DND-41 (cell line): ENCODE measurements around the gene EML1.
A peak's percentile ranks its signal among the peaks of the same experiment; 100 is the strongest.

Experiments
- ATAC-seq: fragments of 200-7000 bp; cut with Tn5 transposase; 3 replicates; pipeline ENCODE4 v1.9.1; 2021; ENCODE audit warnings: low read depth; ENCODE audit not compliant: insufficient read depth
- DNase-seq: peaks from one replicate; pipeline ENCODE4 v3.0.0-alpha.2; 2020
- H2AFZ ChIP-seq: 2 replicates; pipeline ENCODE4 v1.6.0; 2012; ENCODE audit warnings: low read depth, low read length
- H3K27ac ChIP-seq: 2 replicates; pipeline ENCODE4 v1.5.1; 2012; ENCODE audit warnings: low read length, inconsistent platforms
- H3K27me3 ChIP-seq: fragments of 200-600 bp; sonication (generic); 2 replicates; pipeline ENCODE4 v1.6.0; 2012; ENCODE audit warnings: low read length, mild to moderate bottlenecking, inconsistent platforms; ENCODE audit not compliant: insufficient read depth, poor library complexity
- H3K36me3 ChIP-seq: 2 replicates; pipeline ENCODE4 v1.5.1; 2012; ENCODE audit warnings: low read length, inconsistent platforms; ENCODE audit not compliant: insufficient read depth
- H3K4me1 ChIP-seq: 2 replicates; pipeline ENCODE4 v1.5.1; 2012; ENCODE audit warnings: mild to moderate bottlenecking, low read length; ENCODE audit not compliant: insufficient read depth
- H3K4me2 ChIP-seq: 2 replicates; pipeline ENCODE4 v1.6.0; 2012; ENCODE audit warnings: mild to moderate bottlenecking, moderate library complexity, low read length, inconsistent platforms; ENCODE audit not compliant: insufficient read depth
- H3K4me3 ChIP-seq, 2 experiments: fragments of 200-600 bp in 1 of 2; shearing (Covaris generic) in 1 of 2; 2 replicates each; pipeline ENCODE4 v1.5.1; 2012 to 2016; ENCODE audit warnings: inconsistent platforms in 2 of 2, low read length in 2 of 2, mild to moderate bottlenecking in 2 of 2, low read depth in 1 of 2, moderate library complexity in 1 of 2
- H3K79me2 ChIP-seq: 2 replicates; pipeline ENCODE4 v1.6.0; 2012; ENCODE audit warnings: low read length, inconsistent platforms; ENCODE audit not compliant: insufficient read depth
- H3K9ac ChIP-seq: 2 replicates; pipeline ENCODE4 v1.6.0; 2012; ENCODE audit warnings: low read depth, mild to moderate bottlenecking, inconsistent platforms, low read length, moderate library complexity
- H3K9me3 ChIP-seq: 2 replicates; pipeline ENCODE4 v1.5.1; 2012; ENCODE audit warnings: low read length, moderate library complexity, mild to moderate bottlenecking, inconsistent platforms; ENCODE audit not compliant: insufficient read depth, severe bottlenecking
- H4K20me1 ChIP-seq: 2 replicates; pipeline ENCODE4 v1.6.0; 2012; ENCODE audit warnings: low read length; ENCODE audit not compliant: insufficient read depth
- EZH2 ChIP-seq: IDR thresholded peaks from 3 replicates; pipeline ENCODE4 v1.6.1; 2012; ENCODE audit warnings: borderline replicate concordance, low read depth, mild to moderate bottlenecking, moderate library complexity, low read length, inconsistent platforms; ENCODE audit not compliant: severe bottlenecking
- TF ChIP-seq, protein P1 (sequence below): IDR thresholded peaks from 2 replicates; pipeline ENCODE4 v1.5.1; 2012; ENCODE audit warnings: borderline replicate concordance, low read length, moderate library complexity, mild to moderate bottlenecking; ENCODE audit not compliant: poor library complexity, severe bottlenecking; ENCODE audit errors: extremely low read depth

EML1 gene

DNA sequence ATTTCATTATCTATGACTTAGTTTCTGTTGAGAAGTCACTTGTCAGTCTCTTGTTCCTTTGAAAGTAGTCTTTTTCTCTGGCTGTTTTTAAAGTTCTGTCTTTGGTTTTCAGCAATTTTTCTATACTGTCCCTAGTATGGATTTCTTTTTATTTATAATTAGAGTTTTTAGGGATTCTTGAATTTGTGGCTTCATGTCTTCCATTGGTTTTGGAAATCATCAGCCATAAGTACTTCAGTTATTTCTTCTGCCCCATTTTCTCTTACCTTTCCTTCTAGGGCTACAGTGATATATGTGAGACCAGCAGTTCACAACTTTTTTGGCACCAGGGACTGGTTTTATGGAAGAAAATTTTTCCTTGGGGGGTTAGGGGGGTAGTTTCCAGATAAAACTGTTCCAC lies 182.0 kb downstream of the EML1 start:
- TF ChIP-seq EZH2 = no peak
- TF ChIP-seq, protein P1, sequence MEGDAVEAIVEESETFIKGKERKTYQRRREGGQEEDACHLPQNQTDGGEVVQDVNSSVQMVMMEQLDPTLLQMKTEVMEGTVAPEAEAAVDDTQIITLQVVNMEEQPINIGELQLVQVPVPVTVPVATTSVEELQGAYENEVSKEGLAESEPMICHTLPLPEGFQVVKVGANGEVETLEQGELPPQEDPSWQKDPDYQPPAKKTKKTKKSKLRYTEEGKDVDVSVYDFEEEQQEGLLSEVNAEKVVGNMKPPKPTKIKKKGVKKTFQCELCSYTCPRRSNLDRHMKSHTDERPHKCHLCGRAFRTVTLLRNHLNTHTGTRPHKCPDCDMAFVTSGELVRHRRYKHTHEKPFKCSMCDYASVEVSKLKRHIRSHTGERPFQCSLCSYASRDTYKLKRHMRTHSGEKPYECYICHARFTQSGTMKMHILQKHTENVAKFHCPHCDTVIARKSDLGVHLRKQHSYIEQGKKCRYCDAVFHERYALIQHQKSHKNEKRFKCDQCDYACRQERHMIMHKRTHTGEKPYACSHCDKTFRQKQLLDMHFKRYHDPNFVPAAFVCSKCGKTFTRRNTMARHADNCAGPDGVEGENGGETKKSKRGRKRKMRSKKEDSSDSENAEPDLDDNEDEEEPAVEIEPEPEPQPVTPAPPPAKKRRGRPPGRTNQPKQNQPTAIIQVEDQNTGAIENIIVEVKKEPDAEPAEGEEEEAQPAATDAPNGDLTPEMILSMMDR = no peak
- Histone ChIP-seq H3K4me3 (no peak overlapping the region), H3K36me3 (peaks cover 10% of the 10 kb centered on the region; the same call in 1 of the 2 replicates), H4K20me1 (peaks cover 39% of the 10 kb centered on the region; the same call in 1 of the 2 replicates), H3K9ac (no peak overlapping the region), H3K4me2 (peak overlapping the region; percentile 46), H3K27me3 (no peaks in the 10 kb centered on the region), H3K79me2 (peaks cover 82% of the 10 kb centered on the region), H3K9me3 (peaks cover 3% of the 10 kb centered on the region), H2AFZ (no peak overlapping the region), H3K27ac (no peak overlapping the region), H3K4me1 (peaks cover 42% of the 10 kb centered on the region)
- DNase-seq = no peak
- ATAC-seq = no peak

DNA sequence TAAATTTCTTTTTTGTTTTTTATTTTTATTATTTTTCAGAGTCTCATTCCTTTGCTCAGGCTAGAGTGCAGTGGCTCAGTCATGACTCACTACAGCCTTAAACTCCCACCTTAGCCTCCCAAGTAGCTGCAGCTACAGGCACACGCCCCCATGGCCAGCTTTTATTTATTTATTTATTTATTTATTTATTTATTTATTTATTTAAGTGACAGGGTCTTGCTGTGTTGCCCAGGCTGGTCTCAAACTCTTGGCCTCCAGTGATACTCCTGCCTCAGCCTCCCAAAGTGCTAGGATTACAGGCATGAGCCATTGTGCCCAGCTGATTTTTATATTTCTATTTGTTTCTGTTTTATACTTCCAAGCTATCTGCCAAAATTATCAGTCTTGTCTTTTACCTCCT lies 182.8 kb downstream of the EML1 start:
- H3K27ac ChIP-seq = no peak overlapping the region
- H3K27me3 ChIP-seq = no peaks in the 10 kb centered on the region
- peaks cover 38% of the 10 kb centered on the region for H3K4me1 ChIP-seq
- H3K9me3 ChIP-seq = peaks cover 3% of the 10 kb centered on the region
- no peak overlapping the region for H3K4me3 ChIP-seq
- peak overlapping the region; percentile 6; the same call in 1 of the 2 replicates for H3K4me2 ChIP-seq
- peaks cover 90% of the 10 kb centered on the region for H3K79me2 ChIP-seq
- TF ChIP-seq, protein P1 = no peak
- no peak for TF ChIP-seq EZH2
- peaks cover 10% of the 10 kb centered on the region; the same call in 1 of the 2 replicates for H3K36me3 ChIP-seq
- DNase-seq (no peak), ATAC-seq (no peak)
- no peak overlapping the region for H2AFZ ChIP-seq
- no peak overlapping the region for H3K9ac ChIP-seq
- peaks cover 43% of the 10 kb centered on the region; the same call in 1 of the 2 replicates for H4K20me1 ChIP-seq

DNA sequence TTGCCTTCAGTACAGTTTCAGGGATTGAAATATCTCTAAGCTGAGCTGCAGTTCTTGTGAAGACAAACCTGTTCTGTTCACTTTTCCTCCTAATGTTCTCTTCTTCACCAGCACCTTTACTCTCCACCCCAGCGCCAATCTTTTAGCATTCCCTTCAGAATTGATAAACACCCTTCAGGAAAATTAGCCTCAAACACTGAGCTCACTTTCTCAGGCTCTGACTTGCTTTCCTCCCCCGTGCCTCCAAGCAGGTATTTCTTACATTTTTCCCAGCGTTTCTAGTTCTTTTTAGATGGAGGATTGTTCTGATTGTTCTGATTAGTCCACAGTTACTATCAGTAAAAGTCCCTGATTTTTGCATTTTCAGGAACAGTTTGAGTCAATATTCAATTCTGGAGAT lies 183.5 kb downstream of the EML1 start:
- TF ChIP-seq EZH2 = no peak
- TF ChIP-seq, protein P1 = no peak
- ATAC-seq = no peak
- peaks cover 47% of the 10 kb centered on the region; the same call in 1 of the 2 replicates for H4K20me1 ChIP-seq
- no peak for DNase-seq
- no peak overlapping the region for H3K9ac ChIP-seq
- H3K4me2 ChIP-seq = peak overlapping the region; percentile 6; the same call in 1 of the 2 replicates
- H2AFZ ChIP-seq = no peak overlapping the region
- H3K27ac ChIP-seq = peak overlapping the region; percentile 27; the same call in 1 of the 2 replicates
- H3K4me1 ChIP-seq = peaks cover 40% of the 10 kb centered on the region
- H3K9me3 ChIP-seq = peaks cover 3% of the 10 kb centered on the region
- H3K4me3 ChIP-seq = no peak overlapping the region
- H3K36me3 ChIP-seq = peaks cover 10% of the 10 kb centered on the region; the same call in 1 of the 2 replicates
- no peaks in the 10 kb centered on the region for H3K27me3 ChIP-seq
- H3K79me2 ChIP-seq = peaks cover 97% of the 10 kb centered on the region
